Type B pancreatic cell (in vitro differentiated cells): ENCODE data around the gene SEC14L5. TPM values are rescaled to one million over a fixed set of nuclear protein-coding genes. Genes with fewer than 3 reads are reported as not detected.
A peak's percentile ranks its signal among the peaks of the same experiment; 100 is the strongest.

Experiments used
- DNase-seq: peaks from one replicate; pipeline ENCODE4 v3.0.0; 2021; ENCODE audit warnings: mixed read lengths; ENCODE audit not compliant: unreplicated experiment; ENCODE audit errors: extremely low spot score
- H3K27ac Mint-ChIP-seq: 2 replicates; pipeline ENCODE4 v1.8.0; 2021; ENCODE audit warnings: mild to moderate bottlenecking, mixed read lengths
- H3K27me3 Mint-ChIP-seq: 2 replicates; pipeline ENCODE4 v1.8.0; 2021; ENCODE audit warnings: mixed read lengths
- H3K36me3 Mint-ChIP-seq: 2 replicates; pipeline ENCODE4 v1.8.0; 2021; ENCODE audit warnings: mixed read lengths
- H3K4me1 Mint-ChIP-seq: one replicate; pipeline ENCODE4 v1.8.0; 2021; ENCODE audit warnings: mixed read lengths; ENCODE audit not compliant: unreplicated experiment
- H3K4me3 Mint-ChIP-seq: 2 replicates; pipeline ENCODE4 v1.8.0; 2021; ENCODE audit warnings: mild to moderate bottlenecking, mixed read lengths
- H3K9me3 Mint-ChIP-seq: 2 replicates; pipeline ENCODE4 v1.8.0; 2021; ENCODE audit warnings: mixed read lengths
- CTCF ChIP-seq: fragments of 200-600 bp; sonication (generic); conservative IDR thresholded peaks from 2 replicates; pipeline ENCODE4 v1.5.0; 2021; ENCODE audit warnings: antibody characterized with exemption, mild to moderate bottlenecking
- long read RNA-seq: library from polyadenylated mRNA; unstranded; transcript quantifications from one replicate; pipeline ENCODE4 v2.0.0, GENCODE V29; 2020
- total RNA-seq: library from RNA; stranded (reverse); gene quantifications from 2 replicates; pipeline ENCODE4 v1.2.1, GENCODE V29; 2021; ENCODE audit warnings: low replicate concordance

Gene SEC14L5
- 0.71 and 0.92 TPM in 2 replicates for total RNA-seq
- long read RNA-seq = 0 reads

- H3K4me3 Mint-ChIP-seq = peak within 1 kb of the TSS; percentile 92
- H3K4me1 Mint-ChIP-seq = peaks cover 18% of the 10 kb centered on the region
- DNase-seq = peak; percentile 99
- peak within 1 kb of the TSS; percentile 78 for H3K27ac Mint-ChIP-seq
- peaks cover 13% of the 10 kb centered on the region for H3K27me3 Mint-ChIP-seq
- TF ChIP-seq CTCF = no peak
- H3K9me3 Mint-ChIP-seq = no peaks in the 10 kb centered on the region
- H3K36me3 Mint-ChIP-seq = no peaks in the 10 kb centered on the region
These were observed at the start of gene SEC14L5 for GRCh38 chr16:4957720-4958509. Gene SEC14L5 (plus strand): TSS chr16:4958330. CDS start chr16:4959324, 994 bp downstream.

- H3K9me3 Mint-ChIP-seq = no peaks in the 10 kb centered on the region
- H3K4me3 Mint-ChIP-seq = no peak overlapping the region
- peaks cover 5% of the 10 kb centered on the region for H3K36me3 Mint-ChIP-seq
- no peak for DNase-seq
- no peaks in the 10 kb centered on the region for H3K27me3 Mint-ChIP-seq
- H3K4me1 Mint-ChIP-seq = no peaks in the 10 kb centered on the region
- TF ChIP-seq CTCF = no peak
- H3K27ac Mint-ChIP-seq = no peak overlapping the region
These were observed 49.2 kb upstream of the SEC14L5 start for GRCh38 chr16:4908854-4909401.

- Mint-ChIP-seq H3K4me1 (no peaks in the 10 kb centered on the region), H3K27ac (no peak overlapping the region), H3K36me3 (no peaks in the 10 kb centered on the region), H3K4me3 (no peak overlapping the region), H3K9me3 (no peaks in the 10 kb centered on the region), H3K27me3 (no peaks in the 10 kb centered on the region)
- DNase-seq = no peak
- TF ChIP-seq CTCF = no peak
These were observed 48.3 kb upstream of the SEC14L5 start for GRCh38 chr16:4909825-4910224.

- Mint-ChIP-seq H3K4me3 (no peak overlapping the region), H3K4me1 (no peaks in the 10 kb centered on the region), H3K36me3 (no peaks in the 10 kb centered on the region), H3K27ac (no peak overlapping the region), H3K9me3 (no peaks in the 10 kb centered on the region), H3K27me3 (no peaks in the 10 kb centered on the region)
- no peak for TF ChIP-seq CTCF
- DNase-seq = no peak
These were observed 47.3 kb upstream of the SEC14L5 start for GRCh38 chr16:4910828-4911227.

- peaks cover under 1% of the 10 kb centered on the region for H3K4me1 Mint-ChIP-seq
- no peaks in the 10 kb centered on the region for H3K9me3 Mint-ChIP-seq
- DNase-seq = no peak
- H3K36me3 Mint-ChIP-seq = no peaks in the 10 kb centered on the region
- no peaks in the 10 kb centered on the region for H3K27me3 Mint-ChIP-seq
- H3K4me3 Mint-ChIP-seq = peak overlapping the region; percentile 10
- TF ChIP-seq CTCF = no peak
- peak overlapping the region; percentile 87 for H3K27ac Mint-ChIP-seq
These were observed 46.2 kb upstream of the SEC14L5 start for GRCh38 chr16:4911970-4912386.
